PC-3 (cell line): ENCODE results near the gene FRZB. TPM values are rescaled to one million over a fixed set of nuclear protein-coding genes. Genes with fewer than 3 reads are reported as not detected.

ENCODE experiments used
- ATAC-seq: fragments of 200-7000 bp; cut with Tn5 transposase; 2 replicates; pipeline ENCODE4 v1.9.1; 2020; ENCODE audit warnings: mild to moderate bottlenecking, moderate library complexity
- BruUV-seq: library from RNA; stranded (reverse); fragments of 400-500 nt; replicated peaks from 2 replicates; lab custom pipeline; 2021; lab: Mats Ljungman, UMichigan
- CTCF ChIA-PET: fragments of 300-600 bp; sonication (Branson Sonifier 250); formaldehyde crosslinking; loops from one replicate; lab custom pipeline; 2022; ENCODE audit warnings: antibody characterized with exemption; lab: Charles Lee
- POLR2A ChIA-PET: fragments of 300-600 bp; sonication (Branson Sonifier 250); formaldehyde crosslinking; loops from one replicate; lab custom pipeline; 2022; ENCODE audit warnings: antibody characterized with exemption; ENCODE audit not compliant: unreplicated experiment; lab: Charles Lee
- DNase-seq: peaks from one replicate; pipeline ENCODE4 v3.0.0-alpha.2; 2015
- H2AFZ ChIP-seq: fragments of 300-600 bp; sonication (generic); 2 replicates; pipeline ENCODE4 v1.6.0; 2016; ENCODE audit warnings: antibody characterized with exemption, low read length
- H3F3A ChIP-seq: fragments of 300-600 bp; sonication (generic); one replicate; pipeline ENCODE4 v1.6.0; 2017; ENCODE audit warnings: antibody characterized with exemption, low read length, control low read depth, mild to moderate bottlenecking; ENCODE audit not compliant: unreplicated experiment
- H3K27ac ChIP-seq: fragments of 300-600 bp; sonication (generic); 2 replicates; pipeline ENCODE4 v1.5.1; 2016; ENCODE audit warnings: mild to moderate bottlenecking, low read length
- H3K27me3 ChIP-seq: fragments of 300-600 bp; sonication (generic); 2 replicates; pipeline ENCODE4 v1.6.1; 2016; ENCODE audit warnings: low read length, mixed read lengths
- H3K36me3 ChIP-seq: fragments of 300-600 bp; sonication (generic); 2 replicates; pipeline ENCODE4 v1.6.1; 2016; ENCODE audit warnings: low read depth, mixed run types, low read length, mixed read lengths
- H3K4me1 ChIP-seq: fragments of 300-600 bp; sonication (generic); 2 replicates; pipeline ENCODE4 v1.5.1; 2016; ENCODE audit warnings: low read length; ENCODE audit not compliant: insufficient read depth
- H3K4me2 ChIP-seq: fragments of 300-600 bp; sonication (generic); 2 replicates; pipeline ENCODE4 v1.6.0; 2016; ENCODE audit warnings: low read length
- H3K4me3 ChIP-seq: fragments of 300-600 bp; sonication (generic); 2 replicates; pipeline ENCODE4 v1.5.1; 2016; ENCODE audit warnings: mild to moderate bottlenecking, low read length, mixed read lengths
- H3K79me2 ChIP-seq: fragments of 300-600 bp; sonication (generic); 2 replicates; pipeline ENCODE4 v1.6.1; 2017; ENCODE audit warnings: low read length, mixed read lengths
- H3K9ac ChIP-seq: fragments of 300-600 bp; sonication (generic); 2 replicates; pipeline ENCODE4 v1.6.0; 2016; ENCODE audit warnings: mild to moderate bottlenecking, low read length
- H3K9me2 ChIP-seq: fragments of 300-600 bp; sonication (generic); replicated peaks from 2 replicates; pipeline ENCODE4 v1.6.1; 2016; ENCODE audit warnings: mixed run types, low read length, mixed read lengths
- H3K9me3 ChIP-seq: fragments of 300-600 bp; sonication (generic); 2 replicates; pipeline ENCODE4 v1.6.1; 2016; ENCODE audit warnings: low read length, mixed read lengths
- H4K20me1 ChIP-seq: fragments of 300-600 bp; sonication (generic); 2 replicates; pipeline ENCODE4 v1.6.1; 2016; ENCODE audit warnings: low read length, mixed read lengths
- CTCF ChIP-seq: fragments of 300-600 bp; sonication (generic); conservative IDR thresholded peaks from 2 replicates; pipeline ENCODE4 v1.5.1; 2017; ENCODE audit warnings: antibody characterized with exemption, low read depth, mild to moderate bottlenecking, low read length
- EZH2 ChIP-seq: fragments of 300-600 bp; sonication (generic); IDR thresholded peaks from one replicate; pipeline ENCODE4 v1.6.1; 2017; ENCODE audit warnings: antibody characterized with exemption, mild to moderate bottlenecking, low read length; ENCODE audit not compliant: unreplicated experiment
- EZH2phosphoT487 ChIP-seq: fragments of 300-600 bp; sonication (generic); IDR thresholded peaks from 2 replicates; pipeline ENCODE4 v1.6.1; 2018; ENCODE audit warnings: mild to moderate bottlenecking, antibody characterized with exemption, low read length, borderline replicate concordance
- intact Hi-C: fragments of 100-400 bp; cut with micrococcal nuclease; formaldehyde crosslinking; loops from 2 replicates; pipeline ENCODE4 v1.9.0; 2023
- total RNA-seq: library from RNA; depleted of rRNA; stranded (reverse); fragments of >200 nt; gene quantifications from 2 replicates; pipeline ENCODE4 v1.2.3, GENCODE V29; 2014

Gene FRZB
- total RNA-seq, 1 experiment from 2014 or later = 0.11 TPM

GRCh38 chr2:182836451-182836850 lies 30.0 kb downstream of the FRZB start:
- ATAC-seq = no peak
- Histone ChIP-seq H3K79me2 (no peaks in the 10 kb centered on the region), H2AFZ (no peak overlapping the region), H3K9me3 (no peaks in the 10 kb centered on the region), H3K4me2 (no peak overlapping the region), H3K27ac (no peak overlapping the region), H3K4me3 (no peak overlapping the region), H3K4me1 (no peaks in the 10 kb centered on the region), H3K27me3 (peaks cover 68% of the 10 kb centered on the region), H3K9me2 (no peaks in the 10 kb centered on the region), H4K20me1 (no peaks in the 10 kb centered on the region), H3F3A (no peaks in the 10 kb centered on the region), H3K36me3 (no peaks in the 10 kb centered on the region), H3K9ac (no peak overlapping the region)
- CTCF ChIA-PET = no interaction called here
- BruUV-seq = no TSS peak
- POLR2A ChIA-PET = no interaction called here
- DNase-seq = no peak
- no peak for TF ChIP-seq CTCF
- TF ChIP-seq EZH2phosphoT487 = no peak
- no peak for TF ChIP-seq EZH2
- intact Hi-C loops = no loop called here

GRCh38 chr2:182834293-182834692 lies 32.1 kb downstream of the FRZB start:
- ChIA-PET POLR2A (no interaction called here), CTCF (no interaction called here)
- Histone ChIP-seq H3K9me3 (no peaks in the 10 kb centered on the region), H3K4me1 (no peaks in the 10 kb centered on the region), H3K9ac (no peak overlapping the region), H3K79me2 (no peaks in the 10 kb centered on the region), H3K4me3 (no peak overlapping the region), H3K4me2 (no peak overlapping the region), H3K9me2 (no peaks in the 10 kb centered on the region), H2AFZ (no peak overlapping the region), H3K27ac (no peak overlapping the region), H3K36me3 (no peaks in the 10 kb centered on the region), H3K27me3 (peaks cover 49% of the 10 kb centered on the region), H4K20me1 (no peaks in the 10 kb centered on the region), H3F3A (no peaks in the 10 kb centered on the region)
- DNase-seq (no peak), ATAC-seq (no peak)
- BruUV-seq = no TSS peak
- intact Hi-C loops = no loop called here
- TF ChIP-seq CTCF (no peak), EZH2phosphoT487 (no peak), EZH2 (no peak)

DNA sequence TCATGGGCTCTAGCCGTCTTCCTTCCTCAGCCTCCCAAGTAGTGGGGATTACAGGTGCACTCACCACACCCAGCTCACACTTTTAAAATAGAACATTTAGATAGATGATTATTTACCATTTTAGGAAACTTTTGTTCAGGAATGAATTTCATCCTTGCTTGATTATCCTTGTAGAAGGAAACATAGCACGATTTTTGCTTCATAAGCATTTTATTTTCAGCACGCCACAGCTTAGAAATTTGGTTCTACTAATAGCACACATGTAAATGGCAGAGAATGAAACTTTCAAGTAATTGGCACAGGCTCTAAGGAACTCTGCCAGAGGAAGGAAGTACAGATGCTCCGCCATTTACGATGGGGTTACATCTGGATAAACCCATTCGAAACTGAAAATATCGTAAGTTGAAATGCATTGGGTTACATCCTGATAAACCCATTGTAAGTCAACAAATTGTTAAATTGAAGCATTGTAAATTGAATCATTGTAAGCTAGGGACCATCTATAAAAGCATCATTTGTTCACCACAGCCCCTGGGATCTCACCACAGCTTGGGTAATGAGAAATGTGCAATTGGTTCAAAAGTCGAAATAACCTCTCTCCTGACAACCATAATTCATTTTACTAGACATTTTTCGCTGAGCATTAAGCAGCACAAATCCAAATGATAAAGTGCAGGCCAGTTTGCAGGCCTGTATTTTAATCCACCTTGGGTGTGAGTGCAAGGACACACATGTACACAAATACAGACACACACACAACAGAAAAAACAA lies 33.2 kb downstream of the FRZB start:
- no peak overlapping the region for H3K9ac ChIP-seq
- no peaks in the 10 kb centered on the region for H4K20me1 ChIP-seq
- H3K4me2 ChIP-seq = no peak overlapping the region
- TF ChIP-seq EZH2 (no peak), EZH2phosphoT487 (no peak), CTCF (no peak)
- intact Hi-C loops = no loop called here
- peaks cover 41% of the 10 kb centered on the region for H3K27me3 ChIP-seq
- DNase-seq = no peak
- ATAC-seq = no peak
- no peaks in the 10 kb centered on the region for H3K79me2 ChIP-seq
- CTCF ChIA-PET = no interaction called here
- H3K36me3 ChIP-seq = no peaks in the 10 kb centered on the region
- BruUV-seq = no TSS peak
- H3K9me2 ChIP-seq = no peaks in the 10 kb centered on the region
- no peak overlapping the region for H3K4me3 ChIP-seq
- no peaks in the 10 kb centered on the region for H3K4me1 ChIP-seq
- POLR2A ChIA-PET = no interaction called here
- H3F3A ChIP-seq = no peaks in the 10 kb centered on the region
- H2AFZ ChIP-seq = no peak overlapping the region
- no peak overlapping the region for H3K27ac ChIP-seq
- no peaks in the 10 kb centered on the region for H3K9me3 ChIP-seq
